Activated CD8-positive, alpha-beta T cell treated with anti-CD3 and anti-CD28 coated beads for 36 hours (primary cell): Measurements from ENCODE around the gene LRSAM1. TPM values are rescaled to one million over a fixed set of nuclear protein-coding genes. Genes with fewer than 3 reads are reported as not detected.

Source experiments
- ATAC-seq: fragments of 200-7000 bp; cut with Tn5 transposase; one replicate; pipeline ENCODE4 v1.10.0; 2021; ENCODE audit warnings: mild to moderate bottlenecking, moderate library complexity
- CTCF ChIA-PET: fragments of 350-600 bp; sonication (Branson Sonifier 250); formaldehyde crosslinking; loops from one replicate; lab custom pipeline; 2021; ENCODE audit warnings: antibody characterized with exemption; lab: Charles Lee
- POLR2A ChIA-PET: fragments of 350-600 bp; sonication (Branson Sonifier 250); formaldehyde crosslinking; loops from one replicate; lab custom pipeline; 2021; ENCODE audit warnings: antibody characterized with exemption; lab: Charles Lee
- DNase-seq: peaks from one replicate; pipeline ENCODE4 v3.0.0-alpha.2; 2020
- H3K27ac Mint-ChIP-seq: one replicate; pipeline ENCODE4 v1.8.0; 2021; ENCODE audit warnings: mild to moderate bottlenecking, mixed read lengths
- H3K27me3 Mint-ChIP-seq: one replicate; pipeline ENCODE4 v1.8.0; 2021; ENCODE audit warnings: mixed read lengths
- H3K36me3 Mint-ChIP-seq: one replicate; pipeline ENCODE4 v1.8.0; 2021; ENCODE audit warnings: low read depth, mixed read lengths
- H3K4me1 Mint-ChIP-seq: one replicate; pipeline ENCODE4 v1.8.0; 2021; ENCODE audit warnings: low read depth, mixed read lengths
- H3K4me3 Mint-ChIP-seq: one replicate; pipeline ENCODE4 v1.8.0; 2021; ENCODE audit warnings: mild to moderate bottlenecking, moderate library complexity, mixed read lengths
- H3K9me3 Mint-ChIP-seq: one replicate; pipeline ENCODE4 v1.8.0; 2021; ENCODE audit warnings: mixed read lengths
- CTCF ChIP-seq: fragments of 200-600 bp; IDR thresholded peaks from one replicate; pipeline ENCODE4 v1.8.0; 2022; ENCODE audit warnings: antibody characterized with exemption, mild to moderate bottlenecking
- intact Hi-C: fragments of 100-400 bp; cut with micrococcal nuclease; formaldehyde crosslinking; loops from one replicate; pipeline ENCODE4 v1.10.0; 2022
- total RNA-seq, 2 experiments: library from RNA; stranded (reverse); gene quantifications; one replicate each; pipeline ENCODE4 v1.2.3, GENCODE V29; 2021

Gene LRSAM1
- total RNA-seq, 2 experiments from 2014 or later, result 17.1 to 18.6 TPM

GRCh38 chr9:127470662-127471061, 19.4 kb downstream of the LRSAM1 start:
- no peak for TF ChIP-seq CTCF
- DNase-seq (no peak), ATAC-seq (no peak)
- H3K36me3 Mint-ChIP-seq, result peaks cover 20% of the 10 kb centered on the region
- POLR2A ChIA-PET, result interaction anchor here (1.0 kb wide), 1 partner anchor 8 kb away, joined by 3 read pairs; no protein-coding TSS in a partner anchor
- CTCF ChIA-PET, result interaction anchor here (1.1 kb wide), 1 partner anchor 201 kb away, joined by 3 read pairs; no protein-coding TSS in a partner anchor
- H3K4me1 Mint-ChIP-seq, result no peaks in the 10 kb centered on the region
- H3K27me3 Mint-ChIP-seq, result no peaks in the 10 kb centered on the region
- intact Hi-C loops, result no loop called here
- H3K27ac Mint-ChIP-seq, result no peak overlapping the region
- H3K9me3 Mint-ChIP-seq, result no peaks in the 10 kb centered on the region
- no peak overlapping the region for H3K4me3 Mint-ChIP-seq

- ChIA-PET POLR2A (interaction anchor here (1.7 kb wide), 1 partner anchor 22 kb away, joined by 6 read pairs; the partner anchor contains the start of genes LRSAM1 and RPL12), CTCF (interaction anchor here (1.0 kb wide), 1 partner anchor 131 kb away, joined by 4 read pairs; no protein-coding TSS in a partner anchor)
- Mint-ChIP-seq H3K4me1 (no peaks in the 10 kb centered on the region), H3K9me3 (no peaks in the 10 kb centered on the region), H3K27me3 (no peaks in the 10 kb centered on the region), H3K27ac (no peak overlapping the region), H3K4me3 (no peak overlapping the region), H3K36me3 (peaks cover 14% of the 10 kb centered on the region)
- DNase-seq (no peak), ATAC-seq (no peak)
- no peak for TF ChIP-seq CTCF
- intact Hi-C loops, result no loop called here
Observed at GRCh38 chr9:127473501-127473900, 22.2 kb downstream of the LRSAM1 start.

GRCh38 chr9:127473932-127474331, 22.6 kb downstream of the LRSAM1 start:
- no peak for TF ChIP-seq CTCF
- ChIA-PET CTCF (interaction anchor here (1.0 to 1.4 kb wide), 2 partner anchors 19 to 130 kb away, joined by 4 read pairs; no protein-coding TSS in a partner anchor), POLR2A (interaction anchor here (1.7 kb wide), 1 partner anchor 22 kb away, joined by 6 read pairs; the partner anchor contains the start of genes LRSAM1 and RPL12)
- Mint-ChIP-seq H3K27ac (no peak overlapping the region), H3K9me3 (no peaks in the 10 kb centered on the region), H3K36me3 (peaks cover 17% of the 10 kb centered on the region), H3K4me1 (no peaks in the 10 kb centered on the region), H3K4me3 (no peak overlapping the region), H3K27me3 (no peaks in the 10 kb centered on the region)
- ATAC-seq (no peak), DNase-seq (no peak)
- intact Hi-C loops, result no loop called here

- peaks cover 14% of the 10 kb centered on the region for H3K36me3 Mint-ChIP-seq
- ChIA-PET CTCF (interaction anchor here (1.0 to 1.4 kb wide), 2 partner anchors 19 to 130 kb away, joined by 4 read pairs; no protein-coding TSS in a partner anchor), POLR2A (interaction anchor here (1.7 kb wide), 1 partner anchor 23 kb away, joined by 6 read pairs; the partner anchor contains the start of genes LRSAM1 and RPL12)
- ATAC-seq (no peak), DNase-seq (no peak)
- H3K4me1 Mint-ChIP-seq, result no peaks in the 10 kb centered on the region
- no peaks in the 10 kb centered on the region for H3K27me3 Mint-ChIP-seq
- H3K9me3 Mint-ChIP-seq, result no peaks in the 10 kb centered on the region
- no peak for TF ChIP-seq CTCF
- no peak overlapping the region for H3K4me3 Mint-ChIP-seq
- H3K27ac Mint-ChIP-seq, result no peak overlapping the region
- intact Hi-C loops, result no loop called here
Observed at GRCh38 chr9:127474592-127474991, 23.3 kb downstream of the LRSAM1 start.

- H3K27me3 Mint-ChIP-seq, result no peaks in the 10 kb centered on the region
- no peaks in the 10 kb centered on the region for H3K9me3 Mint-ChIP-seq
- no peak for DNase-seq
- no peaks in the 10 kb centered on the region for H3K4me1 Mint-ChIP-seq
- H3K36me3 Mint-ChIP-seq, result peaks cover 16% of the 10 kb centered on the region
- intact Hi-C loops, result no loop called here
- no peak for ATAC-seq
- ChIA-PET POLR2A (interaction anchor here (0.8 to 1.9 kb wide), 3 partner anchors 9 to 29 kb away, joined by 3 to 6 read pairs (median 3); partner anchors contain the start of genes LRSAM1 and RPL12), CTCF (interaction anchor here (2.0 kb wide), 1 partner anchor 24 kb away, joined by 8 read pairs; no protein-coding TSS in a partner anchor)
- no peak for TF ChIP-seq CTCF
- H3K4me3 Mint-ChIP-seq, result no peak overlapping the region
- H3K27ac Mint-ChIP-seq, result no peak overlapping the region
Observed at GRCh38 chr9:127479507-127480081, 28.3 kb downstream of the LRSAM1 start.
